HepG2 (cell line): Measurements from ENCODE around the gene CDC37L1. TPM values are rescaled to one million over a fixed set of nuclear protein-coding genes. Genes with fewer than 3 reads are reported as not detected.

ENCODE experiments used
- ETV5 ChIP-seq: IDR thresholded peaks from 2 replicates; pipeline ENCODE4 v1.6.1; 2018; ENCODE audit warnings: missing biosample characterization, missing genetic modification reagents, inconsistent platforms, borderline replicate concordance
- FOXM1 ChIP-seq: sonication (generic); formaldehyde crosslinking; IDR thresholded peaks from 2 replicates; pipeline ENCODE4 v1.5.0; 2020; ENCODE audit warnings: missing genetic modification reagents
- FOXP1 ChIP-seq, 2 experiments: fragments of 450-650 bp in 1 of 2; IDR thresholded peaks; 2 replicates each; pipeline ENCODE4 v1.6.1; 2017 to 2018; ENCODE audit warnings: antibody characterized with exemption in 1 of 2
- MAFK ChIP-seq, 2 experiments: IDR thresholded peaks in 1 of 2; conservative IDR thresholded peaks in 1 of 2; 2 replicates each; pipeline ENCODE4 v1.6.1; 2011; ENCODE audit warnings: improper control_type of control experiment in 2 of 2, low read length in 2 of 2
- NAIF1 ChIP-seq: sonication (generic); formaldehyde crosslinking; IDR thresholded peaks from 2 replicates; pipeline ENCODE4 v1.5.0; 2020; ENCODE audit warnings: mild to moderate bottlenecking, missing genetic modification reagents, borderline replicate concordance
- REPIN1 ChIP-seq: sonication (generic); formaldehyde crosslinking; IDR thresholded peaks from 2 replicates; pipeline ENCODE4 v1.8.0; 2022; ENCODE audit warnings: missing genetic modification reagents, low read depth, mild to moderate bottlenecking, borderline replicate concordance
- SIN3B ChIP-seq: fragments of 150-350 bp; IDR thresholded peaks from 2 replicates; pipeline ENCODE4 v1.6.1; 2014; ENCODE audit warnings: low read length
- SKI ChIP-seq: fragments of 450-650 bp; IDR thresholded peaks from one replicate; pipeline ENCODE4 v1.6.1; 2018; ENCODE audit warnings: mild to moderate bottlenecking; ENCODE audit not compliant: partially characterized antibody
- SRSF9 ChIP-seq: fragments of 200-400 bp; formaldehyde crosslinking; IDR thresholded peaks from 2 replicates; pipeline ENCODE4 v1.6.1; 2018; ENCODE audit warnings: borderline replicate concordance, mild to moderate bottlenecking, low read depth, low read length; ENCODE audit not compliant: insufficient read depth, poor library complexity, severe bottlenecking
- SYNCRIP ChIP-seq: fragments of 200-400 bp; formaldehyde crosslinking; IDR thresholded peaks from 2 replicates; pipeline ENCODE4 v1.6.1; 2018; ENCODE audit warnings: mild to moderate bottlenecking, low read depth, low read length; ENCODE audit not compliant: insufficient read depth
- ZFP41 ChIP-seq: sonication (generic); formaldehyde crosslinking; IDR thresholded peaks from 2 replicates; pipeline ENCODE4 v1.4.0; 2020; ENCODE audit warnings: mild to moderate bottlenecking, missing genetic modification reagents, borderline replicate concordance
- ZNF3 ChIP-seq: IDR thresholded peaks from 2 replicates; pipeline ENCODE4 v1.7.0; 2017; ENCODE audit warnings: inconsistent platforms
- polyA plus RNA-seq, 8 experiments: library from polyadenylated mRNA; depleted of rRNA in 3 of 8; stranded (reverse) in 7 of 8; unstranded in 1 of 8; fragments of >200 nt; fragmentation: Illumina TruSeq in 4 of 8; extraction: Trizol in 4 of 8; gene quantifications; 2 replicates each; pipeline versions ENCODE4 v1.2.1 to v1.2.3, GENCODE V29; 2011 to 2016; ENCODE audit warnings: low read depth in 4 of 8, missing spikeins in 1 of 8, mixed read lengths in 1 of 8; ENCODE audit not compliant: insufficient read depth in 1 of 8
- total RNA-seq, 5 experiments: library from RNA; depleted of rRNA; stranded (reverse); fragments of >200 nt; fragmentation: Illumina TruSeq; extraction: Trizol; gene quantifications; 2 replicates each; pipeline ENCODE4 v1.2.3, GENCODE V29; 2016; ENCODE audit warnings: low read depth in 1 of 5
- TF ChIP-seq, protein P1 (sequence below): sonication (generic); IDR thresholded peaks from 2 replicates; pipeline ENCODE4 v1.6.1; 2016; ENCODE audit warnings: low read depth, borderline replicate concordance
- TF ChIP-seq, protein P2 (sequence below): sonication (generic); formaldehyde crosslinking; IDR thresholded peaks from 2 replicates; pipeline ENCODE4 v1.4.0; 2020; ENCODE audit warnings: missing genetic modification reagents
- TF ChIP-seq, protein P3 (sequence below): sonication (generic); formaldehyde crosslinking; IDR thresholded peaks from 2 replicates; pipeline ENCODE4 v1.4.0; 2020; ENCODE audit warnings: missing genetic modification reagents, borderline replicate concordance
- TF ChIP-seq, protein P4 (sequence below): sonication (generic); formaldehyde crosslinking; IDR thresholded peaks from 2 replicates; pipeline ENCODE4 v1.4.0; 2020; ENCODE audit warnings: mild to moderate bottlenecking, low read depth, missing genetic modification reagents

CDC37L1 gene
- total and polyA plus RNA-seq, 2 of the 13 experiments (the other 11 are each of a cell fraction or from before 2014, with no cell fraction given) = 5.5 to 17.0 TPM

DNA sequence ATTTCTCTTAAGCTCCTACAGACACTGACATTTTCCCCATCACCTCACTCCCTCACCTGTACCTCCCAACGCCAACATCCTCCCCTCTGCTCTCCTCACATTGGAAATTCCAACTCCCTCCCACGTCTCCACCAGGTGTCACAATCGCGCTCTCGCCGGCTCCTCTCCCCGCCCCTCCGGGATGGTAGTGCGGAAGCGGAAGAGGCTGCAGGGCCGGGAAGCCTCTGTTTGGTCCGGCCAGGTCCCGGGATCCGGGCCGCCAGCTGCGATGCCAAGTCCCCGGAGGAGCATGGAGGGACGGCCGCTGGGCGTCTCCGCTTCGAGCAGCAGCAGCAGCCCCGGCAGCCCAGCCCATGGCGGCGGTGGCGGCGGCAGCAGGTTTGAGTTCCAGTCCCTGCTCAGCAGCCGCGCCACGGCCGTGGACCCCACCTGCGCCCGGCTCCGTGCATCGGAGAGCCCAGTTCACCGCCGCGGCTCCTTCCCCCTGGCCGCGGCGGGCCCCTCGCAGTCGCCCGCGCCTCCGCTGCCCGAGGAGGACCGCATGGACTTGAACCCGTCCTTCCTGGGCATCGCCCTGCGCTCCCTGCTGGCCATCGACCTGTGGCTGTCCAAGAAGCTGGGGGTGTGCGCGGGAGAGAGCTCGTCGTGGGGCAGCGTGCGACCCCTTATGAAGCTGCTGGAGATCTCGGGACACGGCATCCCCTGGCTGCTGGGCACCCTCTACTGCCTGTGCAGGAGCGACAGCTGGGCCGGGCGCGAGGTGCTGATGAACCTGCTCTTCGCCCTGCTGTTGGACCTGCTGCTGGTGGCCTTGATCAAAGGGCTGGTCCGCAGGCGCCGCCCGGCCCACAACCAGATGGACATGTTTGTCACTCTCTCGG is 17.0 kb upstream of the CDC37L1 start, which contains the start of gene PLPP6 (continued):
- TF ChIP-seq, protein P1, sequence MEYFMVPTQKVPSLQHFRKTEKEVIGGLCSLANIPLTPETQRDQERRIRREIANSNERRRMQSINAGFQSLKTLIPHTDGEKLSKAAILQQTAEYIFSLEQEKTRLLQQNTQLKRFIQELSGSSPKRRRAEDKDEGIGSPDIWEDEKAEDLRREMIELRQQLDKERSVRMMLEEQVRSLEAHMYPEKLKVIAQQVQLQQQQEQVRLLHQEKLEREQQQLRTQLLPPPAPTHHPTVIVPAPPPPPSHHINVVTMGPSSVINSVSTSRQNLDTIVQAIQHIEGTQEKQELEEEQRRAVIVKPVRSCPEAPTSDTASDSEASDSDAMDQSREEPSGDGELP = peak; percentile 82; the same call in 1 of the 2 replicates
- TF ChIP-seq ZFP41 (CRISPR knock-in tag) (no peak), SKI (no peak), ZNF3 (CRISPR knock-in tag) (no peak), NAIF1 (CRISPR knock-in tag) (peak; percentile 37; the same call in 1 of the 2 replicates), FOXP1 (IDR thresholded peaks at IDR 0.05) (no peak), FOXP1 (CRISPR knock-in tag; IDR thresholded peaks at IDR 0.05) (no peak), SYNCRIP (no peak), SIN3B (no peak), ETV5 (peak; percentile 85), FOXM1 (CRISPR knock-in tag) (no peak), SRSF9 (no peak), MAFK (conservative IDR thresholded peaks at IDR 0.05 in 1 of 2, IDR thresholded peaks at IDR 0.05 in 1 of 2; ENCODE audit: low read length in 2 of 2) (no peak), REPIN1 (CRISPR knock-in tag) (peak; percentile 94)
- TF ChIP-seq, protein P2, sequence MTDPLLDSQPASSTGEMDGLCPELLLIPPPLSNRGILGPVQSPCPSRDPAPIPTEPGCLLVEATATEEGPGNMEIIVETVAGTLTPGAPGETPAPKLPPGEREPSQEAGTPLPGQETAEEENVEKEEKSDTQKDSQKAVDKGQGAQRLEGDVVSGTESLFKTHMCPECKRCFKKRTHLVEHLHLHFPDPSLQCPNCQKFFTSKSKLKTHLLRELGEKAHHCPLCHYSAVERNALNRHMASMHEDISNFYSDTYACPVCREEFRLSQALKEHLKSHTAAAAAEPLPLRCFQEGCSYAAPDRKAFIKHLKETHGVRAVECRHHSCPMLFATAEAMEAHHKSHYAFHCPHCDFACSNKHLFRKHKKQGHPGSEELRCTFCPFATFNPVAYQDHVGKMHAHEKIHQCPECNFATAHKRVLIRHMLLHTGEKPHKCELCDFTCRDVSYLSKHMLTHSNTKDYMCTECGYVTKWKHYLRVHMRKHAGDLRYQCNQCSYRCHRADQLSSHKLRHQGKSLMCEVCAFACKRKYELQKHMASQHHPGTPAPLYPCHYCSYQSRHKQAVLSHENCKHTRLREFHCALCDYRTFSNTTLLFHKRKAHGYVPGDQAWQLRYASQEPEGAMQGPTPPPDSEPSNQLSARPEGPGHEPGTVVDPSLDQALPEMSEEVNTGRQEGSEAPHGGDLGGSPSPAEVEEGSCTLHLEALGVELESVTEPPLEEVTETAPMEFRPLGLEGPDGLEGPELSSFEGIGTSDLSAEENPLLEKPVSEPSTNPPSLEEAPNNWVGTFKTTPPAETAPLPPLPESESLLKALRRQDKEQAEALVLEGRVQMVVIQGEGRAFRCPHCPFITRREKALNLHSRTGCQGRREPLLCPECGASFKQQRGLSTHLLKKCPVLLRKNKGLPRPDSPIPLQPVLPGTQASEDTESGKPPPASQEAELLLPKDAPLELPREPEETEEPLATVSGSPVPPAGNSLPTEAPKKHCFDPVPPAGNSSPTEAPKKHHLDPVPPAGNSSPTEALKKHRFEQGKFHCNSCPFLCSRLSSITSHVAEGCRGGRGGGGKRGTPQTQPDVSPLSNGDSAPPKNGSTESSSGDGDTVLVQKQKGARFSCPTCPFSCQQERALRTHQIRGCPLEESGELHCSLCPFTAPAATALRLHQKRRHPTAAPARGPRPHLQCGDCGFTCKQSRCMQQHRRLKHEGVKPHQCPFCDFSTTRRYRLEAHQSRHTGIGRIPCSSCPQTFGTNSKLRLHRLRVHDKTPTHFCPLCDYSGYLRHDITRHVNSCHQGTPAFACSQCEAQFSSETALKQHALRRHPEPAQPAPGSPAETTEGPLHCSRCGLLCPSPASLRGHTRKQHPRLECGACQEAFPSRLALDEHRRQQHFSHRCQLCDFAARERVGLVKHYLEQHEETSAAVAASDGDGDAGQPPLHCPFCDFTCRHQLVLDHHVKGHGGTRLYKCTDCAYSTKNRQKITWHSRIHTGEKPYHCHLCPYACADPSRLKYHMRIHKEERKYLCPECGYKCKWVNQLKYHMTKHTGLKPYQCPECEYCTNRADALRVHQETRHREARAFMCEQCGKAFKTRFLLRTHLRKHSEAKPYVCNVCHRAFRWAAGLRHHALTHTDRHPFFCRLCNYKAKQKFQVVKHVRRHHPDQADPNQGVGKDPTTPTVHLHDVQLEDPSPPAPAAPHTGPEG (CRISPR knock-in tag) = peak; percentile 87
- TF ChIP-seq, protein P3, sequence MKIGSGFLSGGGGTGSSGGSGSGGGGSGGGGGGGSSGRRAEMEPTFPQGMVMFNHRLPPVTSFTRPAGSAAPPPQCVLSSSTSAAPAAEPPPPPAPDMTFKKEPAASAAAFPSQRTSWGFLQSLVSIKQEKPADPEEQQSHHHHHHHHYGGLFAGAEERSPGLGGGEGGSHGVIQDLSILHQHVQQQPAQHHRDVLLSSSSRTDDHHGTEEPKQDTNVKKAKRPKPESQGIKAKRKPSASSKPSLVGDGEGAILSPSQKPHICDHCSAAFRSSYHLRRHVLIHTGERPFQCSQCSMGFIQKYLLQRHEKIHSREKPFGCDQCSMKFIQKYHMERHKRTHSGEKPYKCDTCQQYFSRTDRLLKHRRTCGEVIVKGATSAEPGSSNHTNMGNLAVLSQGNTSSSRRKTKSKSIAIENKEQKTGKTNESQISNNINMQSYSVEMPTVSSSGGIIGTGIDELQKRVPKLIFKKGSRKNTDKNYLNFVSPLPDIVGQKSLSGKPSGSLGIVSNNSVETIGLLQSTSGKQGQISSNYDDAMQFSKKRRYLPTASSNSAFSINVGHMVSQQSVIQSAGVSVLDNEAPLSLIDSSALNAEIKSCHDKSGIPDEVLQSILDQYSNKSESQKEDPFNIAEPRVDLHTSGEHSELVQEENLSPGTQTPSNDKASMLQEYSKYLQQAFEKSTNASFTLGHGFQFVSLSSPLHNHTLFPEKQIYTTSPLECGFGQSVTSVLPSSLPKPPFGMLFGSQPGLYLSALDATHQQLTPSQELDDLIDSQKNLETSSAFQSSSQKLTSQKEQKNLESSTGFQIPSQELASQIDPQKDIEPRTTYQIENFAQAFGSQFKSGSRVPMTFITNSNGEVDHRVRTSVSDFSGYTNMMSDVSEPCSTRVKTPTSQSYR (CRISPR knock-in tag) = no peak
- TF ChIP-seq, protein P4, sequence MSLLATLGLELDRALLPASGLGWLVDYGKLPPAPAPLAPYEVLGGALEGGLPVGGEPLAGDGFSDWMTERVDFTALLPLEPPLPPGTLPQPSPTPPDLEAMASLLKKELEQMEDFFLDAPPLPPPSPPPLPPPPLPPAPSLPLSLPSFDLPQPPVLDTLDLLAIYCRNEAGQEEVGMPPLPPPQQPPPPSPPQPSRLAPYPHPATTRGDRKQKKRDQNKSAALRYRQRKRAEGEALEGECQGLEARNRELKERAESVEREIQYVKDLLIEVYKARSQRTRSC (CRISPR knock-in tag) = no peak
